CD4-positive, alpha-beta memory T cell (primary cell): ENCODE results near the gene ACVR1B. TPM values are rescaled to one million over a fixed set of nuclear protein-coding genes. Genes with fewer than 3 reads are reported as not detected.

Experiments
- polyA plus RNA-seq, 2 donors: library from polyadenylated mRNA; unstranded; fragments of 300-500 nt; fragmentation: Illumina TruSeq; gene quantifications; one replicate each; pipeline ENCODE4 v1.2.3, GENCODE V29; 2021
- total RNA-seq, 2 experiments: library from RNA; stranded (reverse); gene quantifications; one replicate each; pipeline ENCODE4 v1.2.3, GENCODE V29; 2021

The ACVR1B gene
- total and polyA plus RNA-seq, 4 experiments from 2014 or later, result 0.42 to 12.6 (median 6.7) TPM

Other genes starting within 250 kb of the ACVR1B start
- 1 to 10 TPM; 1.2 to 1.5 TPM for gene FIGNL2, start 103.0 kb upstream of the ACVR1B start, total RNA-seq
- gene FIGNL2, start 103.0 kb upstream of the ACVR1B start, polyA plus RNA-seq, result under 1 TPM in 1 of 2 donors, not detected in 1; 0.10 TPM
- not detected for gene ANKRD33, start 63.6 kb upstream of the ACVR1B start, total RNA-seq
- not detected for gene ANKRD33, start 63.6 kb upstream of the ACVR1B start, polyA plus RNA-seq
- gene ACVRL1, start 44.2 kb upstream of the ACVR1B start, total RNA-seq, result under 1 TPM; 0.15 to 0.83 TPM
- not detected for gene ACVRL1, start 44.2 kb upstream of the ACVR1B start, polyA plus RNA-seq
- gene TAMALIN, start 55.2 kb downstream of the ACVR1B start, total RNA-seq, result 10 to 100 TPM; 30.5 to 31.7 TPM
- gene TAMALIN, start 55.2 kb downstream of the ACVR1B start, polyA plus RNA-seq, result 1 to 10 TPM; 1.2 to 5.3 TPM
- gene NR4A1, start 99.7 kb downstream of the ACVR1B start, total RNA-seq, result 1 to 10 TPM; 1.1 to 1.3 TPM
- 1 to 10 TPM; 1.2 to 1.3 TPM for gene NR4A1, start 99.7 kb downstream of the ACVR1B start, polyA plus RNA-seq
- gene ATG101, start 118.3 kb downstream of the ACVR1B start, total RNA-seq, result 10 to 100 TPM; 24.4 to 27.0 TPM
- gene ATG101, start 118.3 kb downstream of the ACVR1B start, polyA plus RNA-seq, result 10 to 100 TPM; 22.2 to 27.1 TPM
- not detected for gene SMIM41, start 128.0 kb downstream of the ACVR1B start, total RNA-seq
- gene SMIM41, start 128.0 kb downstream of the ACVR1B start, polyA plus RNA-seq, result not detected
- gene KRT80, start 240.3 kb downstream of the ACVR1B start, total RNA-seq, result not detected
- gene KRT80, start 240.3 kb downstream of the ACVR1B start, polyA plus RNA-seq, result not detected